Measurements from ENCODE around the gene LY9. TPM values are rescaled to one million over a fixed set of nuclear protein-coding genes. Genes with fewer than 3 reads are reported as not detected.

Gene LY9
- total and polyA plus RNA-seq, 2 experiments from 2014 or later, result not detected

DNA sequence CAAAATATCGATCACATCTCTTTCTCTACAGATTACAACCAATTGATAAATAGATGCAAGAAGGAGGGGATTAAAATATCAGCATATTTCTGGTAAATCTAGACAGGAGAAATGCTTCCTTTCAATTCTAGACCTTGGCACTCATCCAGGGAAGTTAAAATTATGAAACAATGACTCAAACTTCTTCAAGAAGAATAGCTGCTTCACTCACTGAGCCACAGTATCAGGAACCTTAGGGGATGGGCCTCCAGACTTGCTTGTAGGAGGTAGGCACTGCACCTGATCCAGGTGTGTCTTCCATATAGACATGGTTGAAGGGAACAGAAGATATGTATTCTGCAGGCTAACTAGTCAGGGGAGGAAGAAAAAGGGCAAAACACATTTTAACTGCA, 47.1 kb upstream of the LY9 start:
- no peaks in the 10 kb centered on the region for H3K9me2 ChIP-seq (ENCODE audit: insufficient read depth)
- in situ Hi-C loops (cut with MboI), result no loop called here
- H3K27ac ChIP-seq, result no peak overlapping the region
- 47 to 50% methylated on average over 1 of the region's 1 CpG for WGBS, 2 experiments (ENCODE audit: low coverage in 1 of 2, low lambda C conversion rate in 2 of 2, missing lambda C conversion rate in 2 of 2)
- no peaks in the 10 kb centered on the region for H3K79me2 ChIP-seq (ENCODE audit: insufficient read depth)
- H3K4me3 ChIP-seq, result no peak overlapping the region
- H3F3A ChIP-seq (ENCODE audit: insufficient read depth), result no peaks in the 10 kb centered on the region
- H3K27me3 ChIP-seq (replicated peaks; ENCODE audit: insufficient read depth), result no peaks in the 10 kb centered on the region; the same call in 1 of the 2 replicates
- no peak overlapping the region for H3K9ac ChIP-seq
- no peaks in the 10 kb centered on the region for H3K36me3 ChIP-seq (ENCODE audit: low read depth)
- no peaks in the 10 kb centered on the region for H3K4me1 ChIP-seq (ENCODE audit: insufficient read depth)
- no peaks in the 10 kb centered on the region for H3K9me3 ChIP-seq (ENCODE audit: low read depth)
- TF ChIP-seq EZH2phosphoT487 (IDR thresholded peaks at IDR 0.05; ENCODE audit: insufficient read depth, low read depth) (no peak), EZH2 (IDR thresholded peaks at IDR 0.05; ENCODE audit: insufficient read depth, poor library complexity, severe bottlenecking) (no peak)
- DNase-seq, result peak; percentile 16
- H2AFZ ChIP-seq, result no peak overlapping the region
- H4K20me1 ChIP-seq (ENCODE audit: insufficient read depth), result no peaks in the 10 kb centered on the region
- no peak overlapping the region for H3K4me2 ChIP-seq (ENCODE audit: unreplicated experiment)

DNA sequence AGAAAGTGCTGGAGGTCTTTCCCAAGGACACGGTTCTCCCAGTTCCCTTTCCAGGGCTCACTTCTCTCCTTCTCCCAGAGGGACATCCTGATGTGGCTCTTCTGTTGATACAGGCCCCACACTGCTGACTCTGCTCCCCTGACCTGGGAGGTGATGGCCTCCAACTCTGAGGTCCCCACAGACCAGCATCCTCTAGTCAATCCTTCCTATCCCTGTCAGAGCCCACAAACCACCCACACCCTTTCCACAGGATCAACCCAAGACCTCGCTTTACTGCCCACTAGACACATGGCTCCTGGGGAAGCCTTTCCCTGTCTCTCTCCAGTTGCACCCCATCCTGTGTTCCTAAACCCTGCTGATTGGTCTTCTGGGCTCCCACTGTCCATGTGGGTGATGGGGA, 45.4 kb upstream of the LY9 start:
- TF ChIP-seq EZH2 (IDR thresholded peaks at IDR 0.05; ENCODE audit: insufficient read depth, poor library complexity, severe bottlenecking) (no peak), EZH2phosphoT487 (IDR thresholded peaks at IDR 0.05; ENCODE audit: insufficient read depth, low read depth) (no peak)
- Histone ChIP-seq H3K4me2 (ENCODE audit: unreplicated experiment) (no peak overlapping the region), H3K27ac (no peak overlapping the region), H3K4me1 (ENCODE audit: insufficient read depth) (no peaks in the 10 kb centered on the region), H2AFZ (no peak overlapping the region), H3K9ac (no peak overlapping the region), H4K20me1 (ENCODE audit: insufficient read depth) (no peaks in the 10 kb centered on the region), H3K9me2 (ENCODE audit: insufficient read depth) (no peaks in the 10 kb centered on the region), H3K79me2 (ENCODE audit: insufficient read depth) (no peaks in the 10 kb centered on the region), H3F3A (ENCODE audit: insufficient read depth) (no peaks in the 10 kb centered on the region), H3K9me3 (ENCODE audit: low read depth) (no peaks in the 10 kb centered on the region), H3K36me3 (ENCODE audit: low read depth) (no peaks in the 10 kb centered on the region), H3K27me3 (replicated peaks; ENCODE audit: insufficient read depth) (no peaks in the 10 kb centered on the region), H3K4me3 (no peak overlapping the region)
- in situ Hi-C loops (cut with MboI), result no loop called here
- 17 to 26% methylated on average over 2 of the region's 2 CpGs for WGBS, 2 experiments (ENCODE audit: low coverage in 1 of 2, low lambda C conversion rate in 2 of 2, missing lambda C conversion rate in 2 of 2)
- DNase-seq, result no peak

DNA sequence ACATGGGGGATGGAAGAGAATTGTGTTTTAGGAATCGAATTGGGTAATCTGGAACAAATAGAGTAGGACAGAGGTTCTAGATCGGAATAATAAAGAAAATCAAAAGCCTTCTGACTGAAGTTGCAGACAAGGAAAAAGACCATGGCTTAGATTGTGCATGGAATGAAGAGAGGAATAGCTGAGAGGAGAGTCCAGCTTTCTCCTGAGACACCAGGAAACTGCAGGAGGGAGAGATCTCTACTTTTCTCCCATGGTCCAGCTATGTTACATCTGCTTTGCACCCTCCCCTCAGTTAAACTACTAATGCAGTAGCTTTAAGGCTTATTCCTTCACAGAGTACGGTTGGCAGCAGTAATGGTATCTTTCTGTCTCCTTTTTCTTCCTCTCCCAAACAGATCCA, 43.6 kb upstream of the LY9 start:
- no peak for DNase-seq
- no peak overlapping the region for H2AFZ ChIP-seq
- no peak overlapping the region for H3K4me3 ChIP-seq
- H4K20me1 ChIP-seq (ENCODE audit: insufficient read depth), result no peaks in the 10 kb centered on the region
- in situ Hi-C loops (cut with MboI), result no loop called here
- 11 to 17% methylated on average over 3 of the region's 3 CpGs for WGBS, 2 experiments (ENCODE audit: low coverage in 1 of 2, low lambda C conversion rate in 2 of 2, missing lambda C conversion rate in 2 of 2)
- H3K27ac ChIP-seq, result no peak overlapping the region
- no peaks in the 10 kb centered on the region for H3K36me3 ChIP-seq (ENCODE audit: low read depth)
- H3K79me2 ChIP-seq (ENCODE audit: insufficient read depth), result no peaks in the 10 kb centered on the region
- H3F3A ChIP-seq (ENCODE audit: insufficient read depth), result no peaks in the 10 kb centered on the region
- no peak overlapping the region for H3K9ac ChIP-seq
- no peaks in the 10 kb centered on the region for H3K9me2 ChIP-seq (ENCODE audit: insufficient read depth)
- H3K4me2 ChIP-seq (ENCODE audit: unreplicated experiment), result no peak overlapping the region
- no peaks in the 10 kb centered on the region for H3K4me1 ChIP-seq (ENCODE audit: insufficient read depth)
- TF ChIP-seq EZH2phosphoT487 (IDR thresholded peaks at IDR 0.05; ENCODE audit: insufficient read depth, low read depth) (no peak), EZH2 (IDR thresholded peaks at IDR 0.05; ENCODE audit: insufficient read depth, poor library complexity, severe bottlenecking) (no peak)
- H3K9me3 ChIP-seq (ENCODE audit: low read depth), result no peaks in the 10 kb centered on the region
- H3K27me3 ChIP-seq (replicated peaks; ENCODE audit: insufficient read depth), result no peaks in the 10 kb centered on the region

DNA sequence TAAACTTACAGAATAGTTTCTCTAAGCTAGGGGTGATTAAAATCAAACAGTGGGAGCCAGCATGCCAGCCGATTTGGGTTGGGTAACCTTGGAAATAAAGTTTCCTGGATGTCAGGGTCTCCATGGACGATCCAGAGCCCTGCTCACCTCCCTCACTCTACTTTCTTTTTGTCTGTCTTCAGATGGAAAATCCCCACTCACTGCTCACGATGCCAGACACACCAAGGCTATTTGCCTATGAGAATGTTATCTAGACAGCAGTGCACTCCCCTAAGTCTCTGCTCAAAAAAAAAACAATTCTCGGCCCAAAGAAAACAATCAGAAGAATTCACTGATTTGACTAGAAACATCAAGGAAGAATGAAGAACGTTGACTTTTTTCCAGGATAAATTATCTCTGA, 43.0 kb upstream of the LY9 start:
- H3K9me3 ChIP-seq (ENCODE audit: low read depth), result no peaks in the 10 kb centered on the region
- WGBS, 2 experiments (ENCODE audit: low coverage in 1 of 2, low lambda C conversion rate in 2 of 2, missing lambda C conversion rate in 2 of 2), result 3% methylated on average over 5 of the region's 5 CpGs
- no peaks in the 10 kb centered on the region for H3K36me3 ChIP-seq (ENCODE audit: low read depth)
- no peak for DNase-seq
- H3K4me1 ChIP-seq (ENCODE audit: insufficient read depth), result no peaks in the 10 kb centered on the region
- no peaks in the 10 kb centered on the region for H3F3A ChIP-seq (ENCODE audit: insufficient read depth)
- no peaks in the 10 kb centered on the region for H3K27me3 ChIP-seq (replicated peaks; ENCODE audit: insufficient read depth)
- no peaks in the 10 kb centered on the region for H3K79me2 ChIP-seq (ENCODE audit: insufficient read depth)
- H2AFZ ChIP-seq, result no peak overlapping the region
- H3K9ac ChIP-seq, result no peak overlapping the region
- no peak overlapping the region for H3K4me2 ChIP-seq (ENCODE audit: unreplicated experiment)
- H3K9me2 ChIP-seq (ENCODE audit: insufficient read depth), result no peaks in the 10 kb centered on the region
- in situ Hi-C loops (cut with MboI), result no loop called here
- H3K27ac ChIP-seq, result no peak overlapping the region
- TF ChIP-seq EZH2phosphoT487 (IDR thresholded peaks at IDR 0.05; ENCODE audit: insufficient read depth, low read depth), result no peak
- TF ChIP-seq EZH2 (IDR thresholded peaks at IDR 0.05; ENCODE audit: insufficient read depth, poor library complexity, severe bottlenecking), result no peak
- no peak overlapping the region for H3K4me3 ChIP-seq
- H4K20me1 ChIP-seq (ENCODE audit: insufficient read depth), result no peaks in the 10 kb centered on the region

DNA sequence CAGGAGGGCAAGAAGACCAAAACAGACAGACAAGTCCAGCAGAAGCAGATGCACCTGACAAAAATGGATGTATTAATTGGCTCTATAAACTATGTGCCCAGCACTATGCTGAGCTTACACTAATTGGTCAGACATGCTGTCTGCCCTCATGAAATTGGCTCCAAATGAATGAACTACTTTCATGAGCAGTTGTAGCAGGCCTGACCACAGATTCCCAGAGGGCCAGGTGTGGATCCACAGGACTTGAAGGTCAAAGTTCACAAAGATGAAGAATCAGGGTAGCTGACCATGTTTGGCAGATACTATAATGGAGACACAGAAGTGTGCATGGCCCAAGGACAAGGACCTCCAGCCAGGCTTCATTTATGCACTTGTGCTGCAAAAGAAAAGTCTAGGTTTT, 42.4 kb upstream of the LY9 start:
- no peaks in the 10 kb centered on the region for H4K20me1 ChIP-seq (ENCODE audit: insufficient read depth)
- no peak overlapping the region for H2AFZ ChIP-seq
- H3K9me3 ChIP-seq (ENCODE audit: low read depth), result no peaks in the 10 kb centered on the region
- H3K27ac ChIP-seq, result no peak overlapping the region
- H3K9me2 ChIP-seq (ENCODE audit: insufficient read depth), result no peaks in the 10 kb centered on the region
- no peaks in the 10 kb centered on the region for H3F3A ChIP-seq (ENCODE audit: insufficient read depth)
- no peak overlapping the region for H3K4me2 ChIP-seq (ENCODE audit: unreplicated experiment)
- no peaks in the 10 kb centered on the region for H3K27me3 ChIP-seq (replicated peaks; ENCODE audit: insufficient read depth)
- H3K4me3 ChIP-seq, result no peak overlapping the region
- H3K36me3 ChIP-seq (ENCODE audit: low read depth), result no peaks in the 10 kb centered on the region
- TF ChIP-seq EZH2phosphoT487 (IDR thresholded peaks at IDR 0.05; ENCODE audit: insufficient read depth, low read depth), result no peak
- no peak overlapping the region for H3K9ac ChIP-seq
- H3K4me1 ChIP-seq (ENCODE audit: insufficient read depth), result no peaks in the 10 kb centered on the region
- no peak for DNase-seq
- H3K79me2 ChIP-seq (ENCODE audit: insufficient read depth), result no peaks in the 10 kb centered on the region
- in situ Hi-C loops (cut with MboI), result no loop called here
